Peyer's patch (tissue), 4 donors: ENCODE results near the gene UGT1A9. TPM values are rescaled to one million over a fixed set of nuclear protein-coding genes. Genes with fewer than 3 reads are reported as not detected.
"Not testable (repeated sequence)": the region's sequence is repeated elsewhere in the genome, so short reads cannot be mapped to it uniquely, and the experiment has no call there.

ENCODE experiments used
- DNase-seq, 3 donors: peaks; one replicate each; pipeline ENCODE4 v3.0.0-alpha.2; 2017 to 2019
- H3K27ac ChIP-seq, 4 donors: fragments of 200-600 bp; sonication (generic); one replicate each; pipeline ENCODE4 v1.5.1; 2016 to 2019
- H3K27me3 ChIP-seq, 2 donors: fragments of 200-600 bp; sonication (generic); one replicate each; pipeline ENCODE4 v1.5.1; 2019
- H3K36me3 ChIP-seq, 3 donors: fragments of 200-600 bp; sonication (generic); one replicate each; pipeline ENCODE4 v1.5.1; 2016 to 2019
- H3K4me1 ChIP-seq, 4 donors: fragments of 200-600 bp; sonication (generic); one replicate each; pipeline ENCODE4 v1.5.1; 2016 to 2019
- H3K4me3 ChIP-seq, 4 donors: fragments of 200-600 bp; sonication (generic); 1 replicate in 3 of 4; 2 replicates in 1 of 4; pipeline ENCODE4 v1.5.1; 2016 to 2019; ENCODE audit warnings: mild to moderate bottlenecking in 1 of 4
- H3K9me3 ChIP-seq, 4 donors: fragments of 200-600 bp; sonication (generic); one replicate each; pipeline ENCODE4 v1.5.1; 2016 to 2019; ENCODE audit warnings: mild to moderate bottlenecking in 1 of 4
- CTCF ChIP-seq, 6 experiments: fragments of 450-650 bp in 4 of 6; fragments of 200-600 bp in 2 of 6; sonication (generic) in 1 of 6; IDR thresholded peaks; one replicate each; pipeline ENCODE4 v1.5.1; 2017 to 2019; ENCODE audit warnings: antibody characterized with exemption in 6 of 6, mild to moderate bottlenecking in 3 of 6, moderate library complexity in 1 of 6
- POLR2A ChIP-seq, 2 donors: fragments of 450-650 bp; IDR thresholded peaks; one replicate each; pipeline ENCODE4 v1.5.1; 2017; ENCODE audit warnings: antibody characterized with exemption in 2 of 2, mild to moderate bottlenecking in 2 of 2, moderate library complexity in 2 of 2
- total RNA-seq, 4 donors: library from RNA; depleted of rRNA; stranded (reverse); fragments of >200 nt; gene quantifications; one replicate each; pipeline ENCODE4 v1.1.0, GENCODE V29; 2016

The UGT1A9 gene
- total RNA-seq, 4 donors from 2014 or later: 4.1 to 17.3 (median 14.1) TPM

DNA sequence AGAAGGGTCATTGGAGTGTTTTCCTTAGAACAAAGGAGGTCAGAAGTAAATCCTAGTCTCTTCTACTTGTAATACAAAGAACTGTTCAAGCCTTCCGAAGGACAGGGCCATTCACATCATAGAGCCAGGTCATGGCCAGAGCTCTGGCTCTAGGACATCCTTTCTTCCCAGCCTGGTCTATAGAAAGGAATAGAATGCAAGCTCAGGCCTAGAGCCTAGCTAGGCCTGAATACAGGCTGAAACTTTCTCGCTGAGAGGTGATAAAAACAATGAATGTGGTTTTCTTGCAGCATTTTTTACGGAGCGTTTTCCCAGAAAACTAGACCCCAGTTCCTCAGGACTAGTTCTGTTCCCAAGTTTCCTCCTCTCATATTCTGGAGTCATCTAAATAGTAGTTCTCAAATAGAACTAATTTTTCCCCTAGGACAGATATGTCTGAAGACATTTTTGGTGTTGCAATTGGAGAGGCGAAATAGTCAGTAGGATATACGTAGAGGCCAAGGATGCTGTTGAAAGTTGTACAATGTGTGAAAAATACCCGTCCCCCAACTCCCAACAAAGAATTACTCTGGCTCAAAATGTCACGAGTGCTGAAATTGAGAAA lies 27.8 kb downstream of the UGT1A9 start:
- Histone ChIP-seq H3K27me3 (no peaks in the 10 kb centered on the region), H3K36me3 (no peaks in the 10 kb centered on the region), H3K27ac (peak overlapping the region in 2 of 4 donors; percentile 40 to 48), H3K4me3 (no peak overlapping the region), H3K9me3 (no peaks in the 10 kb centered on the region), H3K4me1 (peaks cover 0 to 3% (median 0%) of the 10 kb centered on the region in 4 donors)
- DNase-seq: no peak
- no peak for TF ChIP-seq CTCF (IDR thresholded peaks at IDR 0.05)

- no peaks in the 10 kb centered on the region for H3K36me3 ChIP-seq
- peaks cover 0 to 3% (median 0%) of the 10 kb centered on the region in 4 donors for H3K4me1 ChIP-seq
- peak overlapping the region in 2 of 4 donors; percentile 40 to 48 for H3K27ac ChIP-seq
- no peaks in the 10 kb centered on the region for H3K27me3 ChIP-seq
- DNase-seq: no peak
- H3K9me3 ChIP-seq: no peaks in the 10 kb centered on the region
- TF ChIP-seq POLR2A (IDR thresholded peaks at IDR 0.05) (no peak), CTCF (IDR thresholded peaks at IDR 0.05) (no peak)
- no peak overlapping the region for H3K4me3 ChIP-seq
Measured at GRCh38 chr2:233700028-233700635, 28.4 kb downstream of the UGT1A9 start.

GRCh38 chr2:233700842-233701241 lies 29.1 kb downstream of the UGT1A9 start:
- not testable (repeated sequence) for DNase-seq, H3K36me3 ChIP-seq, H3K4me3 ChIP-seq, H3K27me3 ChIP-seq, H3K4me1 ChIP-seq, H3K9me3 ChIP-seq, H3K27ac ChIP-seq

- DNase-seq: no peak
- no peaks in the 10 kb centered on the region for H3K27me3 ChIP-seq
- H3K36me3 ChIP-seq: no peaks in the 10 kb centered on the region
- TF ChIP-seq CTCF (IDR thresholded peaks at IDR 0.05): no peak
- peaks cover 0 to 14% (median 0%) of the 10 kb centered on the region in 4 donors for H3K4me1 ChIP-seq
- no peak overlapping the region for H3K27ac ChIP-seq
- H3K9me3 ChIP-seq: no peaks in the 10 kb centered on the region
- H3K4me3 ChIP-seq: no peak overlapping the region
Measured at GRCh38 chr2:233702238-233702637, 30.5 kb downstream of the UGT1A9 start.

- Histone ChIP-seq H3K27me3 (no peaks in the 10 kb centered on the region), H3K27ac (peak overlapping the region in 3 of 4 donors; percentile 26 to 77 (median 69)), H3K4me3 (no peak overlapping the region), H3K36me3 (no peaks in the 10 kb centered on the region), H3K4me1 (peaks cover 0 to 11% (median 0%) of the 10 kb centered on the region in 4 donors), H3K9me3 (no peaks in the 10 kb centered on the region)
- DNase-seq: peak in 2 of 3 donors; percentile 68 to 76
- TF ChIP-seq POLR2A (IDR thresholded peaks at IDR 0.05) (no peak), CTCF (IDR thresholded peaks at IDR 0.05) (no peak)
Measured at GRCh38 chr2:233705911-233706506, 34.3 kb downstream of the UGT1A9 start.

DNA sequence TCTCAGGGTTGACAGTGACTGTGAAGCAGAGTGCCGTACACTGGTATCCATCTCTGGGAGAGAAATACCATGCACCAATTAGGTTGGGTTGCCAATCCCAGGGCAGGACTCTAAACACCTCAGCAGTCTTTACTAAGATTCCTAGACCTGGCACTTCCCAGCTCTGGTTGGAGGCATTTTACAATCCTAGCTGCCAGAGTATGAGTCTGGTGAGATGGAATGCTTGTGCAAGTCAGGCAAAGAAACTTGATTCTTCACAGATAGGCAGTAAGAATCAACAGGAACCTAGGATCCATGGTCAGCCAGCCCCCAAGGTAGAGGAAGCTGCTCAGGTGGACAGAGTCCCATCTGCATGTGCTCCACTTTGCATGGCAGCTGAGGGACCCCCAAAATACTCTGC lies 35.0 kb downstream of the UGT1A9 start:
- Histone ChIP-seq H3K36me3 (no peaks in the 10 kb centered on the region), H3K27me3 (no peaks in the 10 kb centered on the region)

More for the DNA sequence above, 35.0 kb downstream of the UGT1A9 start:
- Histone ChIP-seq H3K27ac (peak overlapping the region in 3 of 4 donors; percentile 26 to 77 (median 69)), H3K4me3 (no peak overlapping the region), H3K9me3 (no peaks in the 10 kb centered on the region), H3K4me1 (peaks cover 0 to 11% (median 0%) of the 10 kb centered on the region in 4 donors)
- TF ChIP-seq POLR2A (IDR thresholded peaks at IDR 0.05) (no peak), CTCF (IDR thresholded peaks at IDR 0.05) (no peak)
- DNase-seq: no peak
